ENCODE measurements around the gene AURKA. TPM values are rescaled to one million over a fixed set of nuclear protein-coding genes. Genes with fewer than 3 reads are reported as not detected.

The AURKA gene
- total RNA-seq, 1 donor from 2014 or later = 14.8 TPM

DNA sequence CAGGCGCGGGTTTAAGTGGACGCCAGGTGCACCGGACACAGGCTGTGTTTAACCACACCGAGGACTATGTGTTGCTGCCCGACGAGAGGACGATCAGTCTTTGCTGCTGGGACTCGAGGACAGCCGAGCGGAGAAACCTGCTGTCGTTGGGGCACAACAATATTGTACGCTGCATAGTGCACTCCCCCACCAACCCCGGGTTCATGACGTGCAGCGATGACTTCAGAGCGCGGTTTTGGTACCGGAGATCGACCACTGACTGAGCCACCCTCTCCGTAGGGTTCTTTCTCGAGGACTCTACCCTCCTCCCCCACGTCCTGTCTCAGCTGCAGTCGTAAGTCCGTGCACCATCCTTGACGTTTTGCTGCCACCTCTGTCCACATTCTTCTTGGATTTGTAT lies 11.4 kb upstream of the AURKA start:
- Mint-ChIP-seq H3K27ac (ENCODE audit: unreplicated experiment) (no peak overlapping the region), H3K36me3 (ENCODE audit: low read depth, unreplicated experiment) (peaks cover 10% of the 10 kb centered on the region), H3K27me3 (ENCODE audit: low read depth, unreplicated experiment) (no peaks in the 10 kb centered on the region), H3K9me3 (ENCODE audit: unreplicated experiment) (no peaks in the 10 kb centered on the region), H3K4me1 (ENCODE audit: low read depth, unreplicated experiment) (no peaks in the 10 kb centered on the region), H3K4me3 (ENCODE audit: unreplicated experiment) (no peak overlapping the region)
- Histone ChIP-seq H3K27ac (ENCODE audit: low read depth, low read length) (no peak overlapping the region), H3K4me1 (ENCODE audit: insufficient read depth, low read length) (no peaks in the 10 kb centered on the region), H2AFZ (ENCODE audit: low read depth, low read length) (no peak overlapping the region), H3K36me3 (ENCODE audit: insufficient read depth, low read length) (peaks cover 62% of the 10 kb centered on the region), H3K4me3 (ENCODE audit: insufficient read depth, low read depth, low read length) (no peak overlapping the region), H3K4me2 (ENCODE audit: low read length) (no peak overlapping the region), H3K9ac (ENCODE audit: low read length) (no peak overlapping the region), H3K27me3 (ENCODE audit: insufficient read depth, low read length) (no peaks in the 10 kb centered on the region), H4K20me1 (ENCODE audit: insufficient read depth, low read length) (peaks cover 16% of the 10 kb centered on the region), H3K9me3 (ENCODE audit: insufficient read depth, low read depth, low read length) (no peaks in the 10 kb centered on the region), H3K79me2 (ENCODE audit: insufficient read depth, low read length) (peaks cover 25% of the 10 kb centered on the region)
- FAIRE-seq (no peak), DNase-seq (ENCODE audit: low read depth) (no peak)
- TF ChIP-seq, protein P1, sequence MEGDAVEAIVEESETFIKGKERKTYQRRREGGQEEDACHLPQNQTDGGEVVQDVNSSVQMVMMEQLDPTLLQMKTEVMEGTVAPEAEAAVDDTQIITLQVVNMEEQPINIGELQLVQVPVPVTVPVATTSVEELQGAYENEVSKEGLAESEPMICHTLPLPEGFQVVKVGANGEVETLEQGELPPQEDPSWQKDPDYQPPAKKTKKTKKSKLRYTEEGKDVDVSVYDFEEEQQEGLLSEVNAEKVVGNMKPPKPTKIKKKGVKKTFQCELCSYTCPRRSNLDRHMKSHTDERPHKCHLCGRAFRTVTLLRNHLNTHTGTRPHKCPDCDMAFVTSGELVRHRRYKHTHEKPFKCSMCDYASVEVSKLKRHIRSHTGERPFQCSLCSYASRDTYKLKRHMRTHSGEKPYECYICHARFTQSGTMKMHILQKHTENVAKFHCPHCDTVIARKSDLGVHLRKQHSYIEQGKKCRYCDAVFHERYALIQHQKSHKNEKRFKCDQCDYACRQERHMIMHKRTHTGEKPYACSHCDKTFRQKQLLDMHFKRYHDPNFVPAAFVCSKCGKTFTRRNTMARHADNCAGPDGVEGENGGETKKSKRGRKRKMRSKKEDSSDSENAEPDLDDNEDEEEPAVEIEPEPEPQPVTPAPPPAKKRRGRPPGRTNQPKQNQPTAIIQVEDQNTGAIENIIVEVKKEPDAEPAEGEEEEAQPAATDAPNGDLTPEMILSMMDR (IDR thresholded peaks at IDR 0.05; ENCODE audit: insufficient read depth, low read depth, low read length) = no peak
- no peak for TF ChIP-seq EZH2 (IDR thresholded peaks at IDR 0.05; ENCODE audit: insufficient read depth, low read length)

DNA sequence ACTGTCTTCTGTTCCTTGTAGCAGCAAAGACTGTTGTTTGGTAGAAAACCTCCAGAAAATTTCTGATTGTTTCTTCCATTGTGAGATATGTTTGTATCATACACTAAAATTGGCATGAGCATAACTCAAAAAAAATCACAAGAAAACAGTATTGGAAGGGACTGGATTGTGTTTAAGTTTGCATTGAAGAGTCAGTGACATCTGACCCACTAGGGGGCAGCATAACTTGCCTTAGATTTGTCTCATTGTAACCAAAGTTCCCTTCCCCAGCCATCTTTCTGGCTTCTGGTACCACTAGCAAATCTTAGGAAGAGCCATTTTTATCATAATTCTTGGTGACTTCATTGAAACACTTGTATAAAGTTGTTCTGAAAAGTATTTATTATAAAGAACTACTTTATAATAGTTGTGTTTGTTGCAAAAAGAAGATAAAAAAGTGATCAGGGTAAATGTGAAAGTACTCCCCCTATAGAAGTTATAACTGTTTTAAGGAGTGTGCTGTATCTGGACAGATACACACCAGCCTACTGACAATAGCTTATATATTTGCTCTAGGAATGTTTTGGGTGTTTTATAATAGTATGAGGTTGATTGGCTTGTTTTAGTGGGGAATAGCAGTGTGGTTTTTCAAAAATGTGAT lies 8.1 kb upstream of the AURKA start:
- Histone ChIP-seq H3K9ac (ENCODE audit: low read length) (no peak overlapping the region), H4K20me1 (ENCODE audit: insufficient read depth, low read length) (peaks cover 17% of the 10 kb centered on the region), H3K27me3 (ENCODE audit: insufficient read depth, low read length) (no peaks in the 10 kb centered on the region), H3K4me1 (ENCODE audit: insufficient read depth, low read length) (no peaks in the 10 kb centered on the region), H3K4me2 (ENCODE audit: low read length) (no peak overlapping the region), H2AFZ (ENCODE audit: low read depth, low read length) (no peak overlapping the region), H3K79me2 (ENCODE audit: insufficient read depth, low read length) (peaks cover 30% of the 10 kb centered on the region), H3K27ac (ENCODE audit: low read depth, low read length) (no peak overlapping the region), H3K9me3 (ENCODE audit: insufficient read depth, low read depth, low read length) (no peaks in the 10 kb centered on the region), H3K36me3 (ENCODE audit: insufficient read depth, low read length) (peaks cover 76% of the 10 kb centered on the region), H3K4me3 (ENCODE audit: insufficient read depth, low read depth, low read length) (no peak overlapping the region)
- Mint-ChIP-seq H3K27me3 (ENCODE audit: low read depth, unreplicated experiment) (no peaks in the 10 kb centered on the region), H3K9me3 (ENCODE audit: unreplicated experiment) (no peaks in the 10 kb centered on the region), H3K4me1 (ENCODE audit: low read depth, unreplicated experiment) (no peaks in the 10 kb centered on the region), H3K36me3 (ENCODE audit: low read depth, unreplicated experiment) (peaks cover 8% of the 10 kb centered on the region), H3K4me3 (ENCODE audit: unreplicated experiment) (no peak overlapping the region), H3K27ac (ENCODE audit: unreplicated experiment) (no peak overlapping the region)
- TF ChIP-seq, protein P1 (IDR thresholded peaks at IDR 0.05; ENCODE audit: insufficient read depth, low read depth, low read length) = peak; percentile 88
- no peak for TF ChIP-seq EZH2 (IDR thresholded peaks at IDR 0.05; ENCODE audit: insufficient read depth, low read length)
- peak; percentile 46 for DNase-seq (ENCODE audit: low read depth)
- peak; percentile 23 for FAIRE-seq

DNA sequence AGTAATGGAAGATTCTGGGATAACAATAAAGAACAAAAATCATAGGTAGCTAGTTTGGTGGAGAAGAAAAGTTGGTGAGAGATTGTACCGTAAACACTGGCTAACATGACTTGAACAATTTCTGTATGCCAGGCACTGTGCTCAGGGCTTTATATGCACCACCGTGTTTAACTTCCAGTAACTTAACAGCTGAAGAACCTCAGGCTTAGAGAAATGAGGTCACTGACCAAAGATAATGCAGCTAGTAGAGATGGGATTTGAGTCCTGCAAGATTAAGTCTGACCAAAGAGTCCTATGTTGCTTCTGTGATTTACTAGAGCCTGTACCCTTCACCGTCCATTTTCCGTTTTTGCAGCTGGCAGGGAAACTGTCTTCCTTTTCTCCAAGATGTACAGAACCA lies 3.2 kb upstream of the AURKA start:
- H3K4me3 Mint-ChIP-seq (ENCODE audit: unreplicated experiment) = no peak overlapping the region
- TF ChIP-seq EZH2 (IDR thresholded peaks at IDR 0.05; ENCODE audit: insufficient read depth, low read length) = no peak
- TF ChIP-seq, protein P1 (IDR thresholded peaks at IDR 0.05; ENCODE audit: insufficient read depth, low read depth, low read length) = no peak

More for the DNA sequence above, 3.2 kb upstream of the AURKA start:
- Mint-ChIP-seq H3K9me3 (ENCODE audit: unreplicated experiment) (no peaks in the 10 kb centered on the region), H3K27ac (ENCODE audit: unreplicated experiment) (no peak overlapping the region), H3K27me3 (ENCODE audit: low read depth, unreplicated experiment) (no peaks in the 10 kb centered on the region), H3K36me3 (ENCODE audit: low read depth, unreplicated experiment) (peaks cover 2% of the 10 kb centered on the region), H3K4me1 (ENCODE audit: low read depth, unreplicated experiment) (peaks cover 13% of the 10 kb centered on the region)
- no peaks in the 10 kb centered on the region for H3K9me3 ChIP-seq (ENCODE audit: insufficient read depth, low read depth, low read length)
- H3K27me3 ChIP-seq (ENCODE audit: insufficient read depth, low read length) = no peaks in the 10 kb centered on the region
- H3K4me1 ChIP-seq (ENCODE audit: insufficient read depth, low read length) = peaks cover 18% of the 10 kb centered on the region
- DNase-seq (ENCODE audit: low read depth) (no peak), FAIRE-seq (no peak)
- peaks cover 45% of the 10 kb centered on the region for H3K36me3 ChIP-seq (ENCODE audit: insufficient read depth, low read length)
- H3K79me2 ChIP-seq (ENCODE audit: insufficient read depth, low read length) = peaks cover 52% of the 10 kb centered on the region
- no peak overlapping the region for H3K4me3 ChIP-seq (ENCODE audit: insufficient read depth, low read depth, low read length)
- H3K27ac ChIP-seq (ENCODE audit: low read depth, low read length) = no peak overlapping the region
- no peak overlapping the region for H3K4me2 ChIP-seq (ENCODE audit: low read length)
- peaks cover 11% of the 10 kb centered on the region for H4K20me1 ChIP-seq (ENCODE audit: insufficient read depth, low read length)
- no peak overlapping the region for H3K9ac ChIP-seq (ENCODE audit: low read length)
- no peak overlapping the region for H2AFZ ChIP-seq (ENCODE audit: low read depth, low read length)
